Fibroblast of pulmonary artery (primary cell): ENCODE measurements around the gene DMAC2.

Source experiments
- DNase-seq: peaks from one replicate; pipeline ENCODE4 v3.0.0-alpha.2; 2010; ENCODE audit warnings: low read depth
- H3K4me3 ChIP-seq: replicated peaks from 2 replicates; pipeline ENCODE4 v1.5.1; 2011; ENCODE audit warnings: low read depth, mild to moderate bottlenecking, control low read depth, low read length, moderate library complexity
- TF ChIP-seq, protein P1 (sequence below): IDR thresholded peaks from 2 replicates; pipeline ENCODE4 v1.5.1; 2011; ENCODE audit warnings: mild to moderate bottlenecking, control low read depth, low read length, inconsistent platforms; ENCODE audit errors: missing control alignments

Gene DMAC2

GRCh38 chr19:41407271-41407670 lies 32.4 kb downstream of the DMAC2 start:
- no peak overlapping the region for H3K4me3 ChIP-seq
- peak; percentile 79 for DNase-seq
- TF ChIP-seq, protein P1, sequence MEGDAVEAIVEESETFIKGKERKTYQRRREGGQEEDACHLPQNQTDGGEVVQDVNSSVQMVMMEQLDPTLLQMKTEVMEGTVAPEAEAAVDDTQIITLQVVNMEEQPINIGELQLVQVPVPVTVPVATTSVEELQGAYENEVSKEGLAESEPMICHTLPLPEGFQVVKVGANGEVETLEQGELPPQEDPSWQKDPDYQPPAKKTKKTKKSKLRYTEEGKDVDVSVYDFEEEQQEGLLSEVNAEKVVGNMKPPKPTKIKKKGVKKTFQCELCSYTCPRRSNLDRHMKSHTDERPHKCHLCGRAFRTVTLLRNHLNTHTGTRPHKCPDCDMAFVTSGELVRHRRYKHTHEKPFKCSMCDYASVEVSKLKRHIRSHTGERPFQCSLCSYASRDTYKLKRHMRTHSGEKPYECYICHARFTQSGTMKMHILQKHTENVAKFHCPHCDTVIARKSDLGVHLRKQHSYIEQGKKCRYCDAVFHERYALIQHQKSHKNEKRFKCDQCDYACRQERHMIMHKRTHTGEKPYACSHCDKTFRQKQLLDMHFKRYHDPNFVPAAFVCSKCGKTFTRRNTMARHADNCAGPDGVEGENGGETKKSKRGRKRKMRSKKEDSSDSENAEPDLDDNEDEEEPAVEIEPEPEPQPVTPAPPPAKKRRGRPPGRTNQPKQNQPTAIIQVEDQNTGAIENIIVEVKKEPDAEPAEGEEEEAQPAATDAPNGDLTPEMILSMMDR, result peak; percentile 3

DNA sequence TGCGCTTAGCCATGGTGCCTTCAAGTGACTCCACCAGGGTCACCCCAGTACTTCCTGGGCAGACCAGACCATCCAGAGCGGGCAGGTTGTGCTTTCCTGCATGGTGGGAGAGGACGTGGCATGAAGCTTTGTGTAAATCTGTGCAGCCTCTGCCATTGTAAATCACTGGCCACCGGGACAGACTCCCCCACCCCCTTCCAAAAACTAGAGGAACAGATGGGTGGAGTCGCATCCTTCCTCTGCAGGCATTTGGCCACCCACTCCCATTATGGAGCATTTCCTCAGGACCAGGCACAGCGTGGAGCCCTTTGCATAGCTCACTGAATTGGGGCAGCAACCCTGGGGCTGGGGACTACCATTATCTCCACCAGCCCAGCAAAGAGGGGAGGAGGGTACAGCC lies 33.9 kb downstream of the DMAC2 start:
- H3K4me3 ChIP-seq, result no peak overlapping the region
- no peak for DNase-seq
- TF ChIP-seq, protein P1, result no peak

DNA sequence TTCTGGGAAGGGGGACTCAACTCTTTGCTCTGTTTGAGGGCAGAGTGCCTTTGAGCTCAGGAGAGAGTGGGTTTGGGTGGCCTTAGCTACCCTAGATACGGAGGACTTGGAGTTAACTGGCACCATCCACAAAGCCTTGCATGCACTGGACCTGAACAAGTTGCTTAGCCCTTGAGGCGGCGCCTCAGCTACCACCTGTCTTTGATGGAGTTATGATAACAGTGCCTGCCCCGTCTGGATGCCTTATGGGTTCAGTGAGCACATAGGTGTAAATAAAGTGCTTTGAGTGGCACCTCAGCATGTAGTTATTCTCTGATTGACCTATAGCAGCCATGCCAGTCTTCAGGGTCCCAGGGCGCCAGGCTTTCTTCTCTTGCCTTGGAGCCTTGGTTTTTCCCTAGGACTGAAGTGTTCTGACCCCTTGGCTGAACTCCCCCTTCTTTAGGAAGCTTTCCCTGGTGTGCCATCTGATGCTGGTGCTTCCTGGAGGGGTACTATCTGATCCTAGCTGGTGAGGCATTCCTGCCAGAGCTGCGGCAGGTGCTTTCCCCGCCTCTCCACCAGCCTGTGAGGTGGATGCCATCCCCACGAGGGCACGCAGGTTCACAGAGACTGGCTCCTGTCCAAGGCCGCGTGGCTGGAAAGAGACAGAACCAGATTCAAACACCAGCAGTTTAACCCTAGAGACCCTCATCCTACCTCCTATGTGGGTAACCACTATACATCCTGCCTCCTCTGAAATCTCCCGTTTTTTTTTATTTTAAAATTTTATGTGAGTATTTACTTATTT lies 36.3 kb downstream of the DMAC2 start:
- DNase-seq, result no peak
- TF ChIP-seq, protein P1, result no peak
- H3K4me3 ChIP-seq, result no peak overlapping the region

DNA sequence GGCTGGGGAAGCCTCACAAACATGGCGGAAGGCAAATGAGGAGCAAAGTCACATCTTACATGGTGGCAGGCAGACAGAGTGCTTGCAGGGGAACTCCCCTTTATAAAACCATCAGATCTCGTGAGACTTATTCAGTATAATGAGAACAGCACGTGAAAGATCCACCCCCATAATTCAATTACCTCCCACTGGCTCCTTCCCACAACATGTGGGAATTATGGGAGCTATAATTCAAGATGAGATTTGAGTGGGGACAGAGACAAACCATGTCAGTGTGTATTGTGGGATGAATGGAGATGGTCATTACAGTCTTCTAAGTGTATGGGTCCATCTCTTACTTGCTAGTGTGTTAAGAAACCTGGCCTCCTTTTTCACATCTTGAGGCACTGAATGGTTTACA lies 37.7 kb downstream of the DMAC2 start:
- no peak overlapping the region for H3K4me3 ChIP-seq
- TF ChIP-seq, protein P1, result no peak
- no peak for DNase-seq

DNA sequence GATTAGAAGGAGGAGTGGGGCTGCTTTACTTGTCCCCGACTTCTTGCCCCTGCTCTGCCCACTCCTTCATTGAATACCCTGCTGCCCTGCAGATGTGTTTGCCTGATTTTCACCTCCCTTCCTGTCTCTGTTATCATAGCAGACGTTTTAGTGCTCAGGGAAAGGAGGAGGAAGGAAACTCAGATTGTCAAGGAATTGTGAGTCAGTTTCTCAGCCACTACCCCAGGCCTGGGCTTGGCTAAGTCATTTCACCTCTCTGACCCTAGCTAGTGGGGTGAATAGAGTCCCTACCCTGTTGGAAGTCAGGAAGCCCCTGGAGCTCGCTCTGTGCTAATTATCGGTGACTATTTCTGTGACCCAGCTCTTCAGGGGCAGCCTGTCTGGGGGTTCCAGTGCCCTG lies 38.2 kb downstream of the DMAC2 start:
- no peak for DNase-seq
- TF ChIP-seq, protein P1, result no peak
- H3K4me3 ChIP-seq, result no peak overlapping the region

GRCh38 chr19:41399525-41399924 lies 40.2 kb downstream of the DMAC2 start:
- TF ChIP-seq, protein P1, result no peak
- H3K4me3 ChIP-seq, result no peak overlapping the region
- DNase-seq, result no peak

- H3K4me3 ChIP-seq, result no peak overlapping the region
- no peak for DNase-seq
- TF ChIP-seq, protein P1, result no peak
These were observed 40.6 kb downstream of the DMAC2 start for GRCh38 chr19:41399091-41399490.
